NCI-H748 (cell line): ENCODE results near the gene NEGR1.

Experiments used
- DNase-seq: peaks from one replicate; lab custom pipeline; 2025; ENCODE audit not compliant: unreplicated experiment; lab: John Stamatoyannopoulos, UW

Gene NEGR1

DNA sequence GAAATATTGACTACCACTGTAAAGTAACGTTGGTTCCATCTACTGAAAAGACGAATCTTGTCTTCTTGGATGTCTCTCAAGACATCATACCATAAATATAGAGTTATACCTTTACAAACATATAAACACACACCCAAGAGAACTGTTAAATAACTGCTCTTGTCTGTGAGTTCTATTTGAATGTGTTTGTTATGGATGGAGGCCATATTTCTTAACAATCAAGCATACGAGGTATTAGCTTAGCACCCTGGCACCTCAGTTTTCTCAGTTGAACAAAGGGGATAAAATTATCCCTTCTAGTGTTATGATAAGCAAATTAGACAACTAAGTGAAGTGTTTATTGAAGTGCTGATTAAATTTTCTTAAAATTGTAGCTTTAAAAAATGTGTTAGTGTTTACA, 864.9 kb downstream of the NEGR1 start:
- peak; percentile 58 for DNase-seq

DNA sequence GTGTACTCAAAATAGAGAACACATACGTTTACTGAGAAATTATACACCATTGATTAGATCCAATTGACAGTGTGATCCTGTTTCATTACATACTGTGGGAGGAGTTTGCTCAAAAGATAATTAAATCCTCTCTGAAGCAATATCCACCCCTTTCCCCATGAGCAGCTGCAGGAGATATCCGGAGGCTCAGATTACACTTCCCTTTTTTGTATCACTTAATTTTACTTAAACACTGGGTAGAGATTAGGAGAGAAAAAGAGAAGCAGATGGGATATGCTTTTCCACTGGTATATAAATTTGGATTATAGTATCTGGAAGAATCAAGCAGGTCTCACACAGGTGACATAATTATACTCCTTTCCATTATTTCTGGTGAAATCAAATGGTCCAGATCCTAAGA, 868.2 kb downstream of the NEGR1 start:
- DNase-seq = peak; percentile 97

GRCh38 chr1:71413441-71414175, 868.7 kb downstream of the NEGR1 start:
- DNase-seq = peak; percentile 6

- DNase-seq = no peak
Observed at GRCh38 chr1:71400050-71400449, 882.3 kb downstream of the NEGR1 start.

GRCh38 chr1:71399594-71399993, 882.7 kb downstream of the NEGR1 start:
- DNase-seq = no peak

DNA sequence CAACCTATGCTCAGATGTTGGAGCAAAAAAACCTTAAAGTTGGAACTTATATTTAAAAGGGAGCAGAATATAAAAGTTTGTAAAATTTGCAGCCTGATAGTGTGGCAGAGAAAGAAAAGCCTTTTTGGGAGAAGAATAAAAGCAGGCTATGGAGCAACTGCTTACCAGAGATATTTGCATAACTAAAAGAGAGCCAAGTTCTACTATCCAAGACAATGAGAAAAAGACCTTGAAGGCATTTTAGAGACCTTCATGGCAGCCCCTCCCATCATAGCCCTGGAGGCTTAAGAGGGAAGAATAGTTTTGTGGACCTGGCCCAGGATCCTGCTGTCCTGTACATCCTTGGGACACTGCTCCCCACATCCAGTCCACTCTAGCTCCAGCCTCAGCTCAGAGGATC, 889.0 kb downstream of the NEGR1 start:
- DNase-seq = no peak

- DNase-seq = no peak
Observed at GRCh38 chr1:71390518-71390917, 891.8 kb downstream of the NEGR1 start.

DNA sequence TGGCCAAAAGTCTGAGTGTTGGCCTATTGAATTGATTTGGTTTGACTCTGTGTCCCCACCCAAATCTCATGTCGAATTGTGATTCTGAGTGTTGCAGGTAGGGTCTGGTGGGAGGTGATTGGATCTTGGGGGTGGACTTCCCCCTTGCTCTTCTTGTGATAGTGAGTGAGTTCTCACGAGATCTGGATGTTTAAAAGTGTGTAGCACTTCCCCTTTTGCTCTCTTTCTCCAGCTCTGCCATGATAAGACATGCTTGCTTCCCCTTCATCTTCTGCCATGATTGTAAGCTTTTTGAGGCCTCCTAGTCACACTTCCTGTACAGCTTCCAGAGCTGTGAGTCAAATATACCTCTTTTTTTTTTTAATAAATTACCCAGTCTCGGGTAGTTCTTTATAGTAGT, 904.5 kb downstream of the NEGR1 start:
- no peak for DNase-seq

DNA sequence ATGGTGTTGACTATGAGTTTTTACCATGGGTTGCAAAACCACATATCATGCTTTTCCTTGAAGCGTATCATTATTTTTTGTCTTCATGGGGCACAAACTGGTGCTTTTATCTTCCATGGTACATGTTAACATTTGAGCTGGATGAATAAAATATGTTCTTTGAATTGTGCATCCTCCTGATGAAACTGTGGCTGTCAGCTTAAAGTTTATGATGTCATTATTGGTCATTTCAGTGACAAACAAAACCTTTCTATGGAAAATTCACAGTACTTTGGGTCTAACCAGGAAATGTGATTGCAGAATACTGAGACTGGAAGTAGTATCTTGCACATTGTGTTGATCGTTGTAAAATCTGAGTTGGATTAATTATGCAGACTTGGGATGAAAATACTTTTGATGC, 909.8 kb downstream of the NEGR1 start:
- no peak for DNase-seq

DNA sequence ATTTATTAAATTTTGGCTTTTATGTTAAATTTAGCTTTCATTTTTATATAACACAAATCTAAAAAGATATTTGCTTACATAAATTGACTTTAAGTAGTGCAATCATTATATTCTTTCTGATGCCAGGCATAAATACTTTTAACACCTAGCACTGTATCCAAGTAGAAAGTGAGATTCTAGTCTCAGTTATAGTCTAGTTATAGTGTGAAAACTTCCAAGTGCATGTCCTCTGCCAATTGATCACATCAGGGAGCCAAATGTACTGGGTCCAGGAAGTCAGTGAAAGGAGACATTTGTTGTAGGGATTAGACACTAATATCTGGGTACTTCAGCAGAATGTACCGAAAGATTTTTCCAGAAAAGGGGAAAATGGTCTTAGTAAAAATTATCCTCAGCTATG, 910.8 kb downstream of the NEGR1 start:
- DNase-seq = no peak

DNA sequence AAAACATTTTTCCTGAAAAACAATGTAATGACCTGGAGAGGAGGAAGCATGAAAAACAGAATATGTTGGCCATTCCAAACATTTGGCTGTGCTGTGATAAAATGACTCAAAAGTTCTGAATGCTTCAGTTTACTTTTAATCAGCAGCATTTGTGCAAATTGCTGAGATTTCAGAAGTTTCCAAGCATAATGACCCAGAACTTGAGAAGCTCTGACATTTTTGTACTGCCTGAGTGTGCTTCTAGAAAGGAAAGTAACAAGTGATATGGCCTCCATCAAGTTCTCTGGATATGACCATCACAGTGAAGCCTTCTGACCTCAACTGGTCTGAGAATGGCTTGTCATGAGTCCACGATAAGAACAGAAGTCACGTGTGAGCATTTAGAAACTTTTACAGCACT, 918.1 kb downstream of the NEGR1 start:
- no peak for DNase-seq

DNA sequence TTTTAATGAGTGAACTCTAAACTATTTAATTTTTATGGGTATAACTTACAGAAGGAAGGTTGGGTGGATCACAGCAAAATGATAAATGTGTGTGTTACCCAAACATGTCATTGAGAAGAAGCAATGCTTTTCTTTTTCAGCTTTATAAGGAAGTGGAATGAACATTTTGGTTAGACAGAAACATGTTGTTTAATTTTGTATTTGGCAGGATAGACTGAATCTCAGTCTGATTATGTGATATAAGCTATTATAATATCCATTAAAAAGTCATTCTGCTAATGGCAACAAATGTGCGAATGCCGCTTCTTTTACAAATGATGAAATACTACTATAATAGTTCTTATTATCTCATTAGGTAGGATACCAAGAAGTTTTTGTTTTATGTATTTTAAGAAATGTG, 919.6 kb downstream of the NEGR1 start:
- no peak for DNase-seq

DNA sequence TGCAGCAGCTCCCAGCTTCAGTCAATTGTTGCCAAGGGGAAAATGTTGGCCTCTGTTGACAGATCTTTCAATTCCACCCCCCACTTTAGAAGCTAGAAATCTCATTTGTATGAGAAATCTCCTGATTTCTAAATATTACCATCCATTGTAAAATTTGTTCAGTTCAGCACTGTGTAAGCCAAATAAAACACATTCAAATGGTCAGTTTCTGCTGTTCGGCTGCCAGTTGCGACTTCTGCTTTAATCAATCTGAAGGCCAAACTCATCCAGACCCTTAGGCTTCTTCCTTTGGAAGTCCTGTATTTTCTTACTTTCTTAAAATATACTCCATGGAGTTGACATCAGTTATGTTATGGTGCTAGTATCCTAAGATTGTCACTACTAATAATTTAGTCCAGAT, 920.3 kb downstream of the NEGR1 start:
- no peak for DNase-seq

DNA sequence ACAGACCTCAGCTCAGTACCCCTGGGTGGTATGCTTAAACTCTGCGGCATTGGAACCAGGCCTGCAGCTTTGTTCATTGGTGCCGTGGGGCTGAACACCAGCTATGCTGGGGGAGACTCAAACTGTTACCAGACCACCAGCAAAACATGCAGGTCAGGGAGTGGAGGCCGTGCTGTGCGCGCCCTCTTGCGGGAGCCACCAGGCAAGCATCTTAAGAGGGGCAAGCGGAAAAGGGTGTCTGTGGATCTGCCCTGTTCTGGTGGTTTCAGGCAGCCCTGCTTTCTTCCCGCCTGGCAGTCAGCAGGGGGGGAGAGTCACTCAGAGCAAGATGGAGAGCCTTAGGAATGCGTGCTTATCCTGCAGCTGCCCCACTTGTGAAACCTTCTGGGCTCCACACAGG, 924.6 kb downstream of the NEGR1 start:
- no peak for DNase-seq

DNA sequence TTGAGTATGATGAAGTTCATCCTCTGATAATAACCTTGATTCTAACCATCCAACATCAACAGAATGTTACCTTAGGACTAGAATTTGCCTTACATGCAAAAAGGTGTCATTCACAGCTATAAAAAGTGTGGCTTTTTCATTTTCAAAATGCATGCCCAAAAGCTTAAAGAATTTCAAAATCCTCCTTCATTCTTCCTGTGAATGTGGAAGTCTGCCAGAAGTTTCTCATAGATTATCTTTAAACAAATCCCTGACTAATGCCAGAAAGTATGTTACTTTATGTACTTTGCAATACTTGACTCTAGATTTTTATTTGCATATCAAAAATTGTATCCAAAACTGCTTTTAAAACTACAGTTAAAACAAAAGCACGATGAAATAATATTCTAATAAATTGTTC, 930.9 kb downstream of the NEGR1 start:
- no peak for DNase-seq

- DNase-seq = no peak
Observed at GRCh38 chr1:71350805-71351204, 931.5 kb downstream of the NEGR1 start.

DNA sequence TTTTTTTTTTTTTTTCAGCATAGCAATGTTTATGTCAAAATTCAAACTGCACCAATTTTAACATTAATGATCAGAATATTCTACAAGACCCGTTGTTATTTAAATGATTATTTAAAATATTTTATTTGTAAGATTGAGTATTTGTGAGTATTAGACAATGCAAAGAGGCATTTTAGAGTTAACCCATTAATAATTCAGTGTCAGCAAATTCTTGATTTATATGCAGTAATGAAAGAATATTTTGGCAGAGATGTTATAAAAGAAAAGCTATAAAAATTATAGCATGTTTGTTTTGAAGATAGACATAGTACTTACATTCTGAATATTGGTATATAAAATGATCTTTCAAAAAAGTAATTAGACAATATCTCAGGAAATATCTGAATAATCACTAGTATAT, 932.0 kb downstream of the NEGR1 start:
- no peak for DNase-seq
